Spleen (tissue), 7 donors: Measurements from ENCODE around the gene DENND1A.

Experiments
- POLR2A ChIP-seq, 3 donors: fragments of 450-650 bp; IDR thresholded peaks; one replicate each; pipeline ENCODE4 v1.5.1; 2017; ENCODE audit warnings: antibody characterized with exemption in 3 of 3, mild to moderate bottlenecking in 1 of 3
- POLR2AphosphoS5 ChIP-seq, 3 donors: sonication (generic); formaldehyde crosslinking; IDR thresholded peaks; one replicate each; pipeline ENCODE4 v1.5.1; 2017; ENCODE audit warnings: antibody characterized with exemption in 3 of 3
- TF ChIP-seq, protein P1 (sequence below), 11 experiments: fragments of 200-600 bp in 7 of 11; fragments of 450-650 bp in 4 of 11; sonication (generic) in 4 of 11; IDR thresholded peaks in 8 of 11; conservative IDR thresholded peaks in 3 of 11; 1 replicate in 7 of 11; 2 replicates in 4 of 11; pipeline versions ENCODE4 v1.4.0 to v1.8.0; 2016 to 2021; ENCODE audit warnings: antibody characterized with exemption in 11 of 11, inconsistent platforms in 4 of 11, mild to moderate bottlenecking in 1 of 11
- donor health status: DM: no; HTN: no; CAD: no; lungs with moderate emphysema.
- donor health status: DM: no; HTN: no; CAD: no.
- donor health status: DM: no; HTN: no; CAD: no.

DNA sequence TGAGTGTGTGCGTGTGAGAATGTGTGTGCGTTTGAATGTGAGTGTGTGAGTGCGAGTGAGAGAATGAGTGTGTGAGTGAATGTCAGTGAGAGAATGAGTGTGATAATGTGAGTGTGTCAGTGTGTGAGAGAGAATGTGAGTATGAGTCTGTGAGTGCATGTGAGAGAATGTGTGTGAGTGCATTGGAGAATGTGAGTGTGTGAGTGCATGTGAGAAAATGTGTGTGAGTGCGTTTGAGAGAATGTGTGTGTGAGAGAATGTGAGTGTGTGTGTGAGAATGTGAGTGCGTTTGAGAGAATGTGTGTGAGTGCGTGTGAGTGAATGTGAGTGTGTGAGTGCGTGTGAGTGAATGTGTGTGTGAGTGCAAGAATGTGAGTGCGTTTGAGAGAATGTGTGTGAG, 42.7 kb upstream of the DENND1A start:
- TF ChIP-seq, protein P1, sequence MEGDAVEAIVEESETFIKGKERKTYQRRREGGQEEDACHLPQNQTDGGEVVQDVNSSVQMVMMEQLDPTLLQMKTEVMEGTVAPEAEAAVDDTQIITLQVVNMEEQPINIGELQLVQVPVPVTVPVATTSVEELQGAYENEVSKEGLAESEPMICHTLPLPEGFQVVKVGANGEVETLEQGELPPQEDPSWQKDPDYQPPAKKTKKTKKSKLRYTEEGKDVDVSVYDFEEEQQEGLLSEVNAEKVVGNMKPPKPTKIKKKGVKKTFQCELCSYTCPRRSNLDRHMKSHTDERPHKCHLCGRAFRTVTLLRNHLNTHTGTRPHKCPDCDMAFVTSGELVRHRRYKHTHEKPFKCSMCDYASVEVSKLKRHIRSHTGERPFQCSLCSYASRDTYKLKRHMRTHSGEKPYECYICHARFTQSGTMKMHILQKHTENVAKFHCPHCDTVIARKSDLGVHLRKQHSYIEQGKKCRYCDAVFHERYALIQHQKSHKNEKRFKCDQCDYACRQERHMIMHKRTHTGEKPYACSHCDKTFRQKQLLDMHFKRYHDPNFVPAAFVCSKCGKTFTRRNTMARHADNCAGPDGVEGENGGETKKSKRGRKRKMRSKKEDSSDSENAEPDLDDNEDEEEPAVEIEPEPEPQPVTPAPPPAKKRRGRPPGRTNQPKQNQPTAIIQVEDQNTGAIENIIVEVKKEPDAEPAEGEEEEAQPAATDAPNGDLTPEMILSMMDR (IDR thresholded peaks at IDR 0.05 in 8 of 11, conservative IDR thresholded peaks at IDR 0.05 in 3 of 11) = no peak
- TF ChIP-seq POLR2A (IDR thresholded peaks at IDR 0.05) (no peak), POLR2AphosphoS5 (IDR thresholded peaks at IDR 0.05) (no peak)
